Activated naive CD4-positive, alpha-beta T cell treated with anti-CD3 and anti-CD28 coated beads, Interleukin-2, amount 10 ng/mL, durations not matched to agents 5 hours and 36 hours (primary cell): ENCODE results near the gene TRMT61A. TPM values are rescaled to one million over a fixed set of nuclear protein-coding genes. Genes with fewer than 3 reads are reported as not detected.

ENCODE experiments used
- total RNA-seq, 2 experiments: library from RNA; stranded (reverse); gene quantifications; one replicate each; pipeline ENCODE4 v1.2.3, GENCODE V29; 2021

TRMT61A gene
- total RNA-seq, result 1 to 10 TPM; 7.4 TPM

GRCh38 chr14:103528587-103529382, at the start of gene TRMT61A:
Gene TRMT61A (plus strand): TSS chr14:103529196. CDS start chr14:103529979, 783 bp downstream.

GRCh38 chr14:103522649-103523574, 6.1 kb upstream of the TRMT61A start, which contains the start of gene CKB:
Gene CKB (minus strand): TSS chr14:103522830. CDS start chr14:103522493, 337 bp downstream.

GRCh38 chr14:103562429-103563225, 33.6 kb downstream of the TRMT61A start, which contains the start of the genes BAG5 and COA8:
Gene BAG5 (minus strand): TSS chr14:103562657. CDS start chr14:103561164, 1,493 bp downstream.
Gene COA8 (plus strand): TSS chr14:103562960. CDS start chr14:103563002, 42 bp downstream.

Other genes starting within 250 kb of the TRMT61A start
- 100 to 1,000 TPM; 188 to 196 TPM for gene EIF5, start 195.0 kb upstream of the TRMT61A start, total RNA-seq
- 10 to 100 TPM; 76.0 to 81.2 TPM for gene MARK3, start 143.8 kb upstream of the TRMT61A start, total RNA-seq
- 1 to 10 TPM; 4.4 to 4.5 TPM for gene CKB, start 6.4 kb upstream of the TRMT61A start, total RNA-seq
- gene BAG5, start 33.5 kb downstream of the TRMT61A start, total RNA-seq, result 10 to 100 TPM; 30.5 to 31.4 TPM
- gene COA8, start 33.8 kb downstream of the TRMT61A start, total RNA-seq, result 10 to 100 TPM; 25.2 to 27.3 TPM
- 100 to 1,000 TPM; 140 to 141 TPM for gene KLC1, start 100.0 kb downstream of the TRMT61A start, total RNA-seq
- gene XRCC3, start 186.3 kb downstream of the TRMT61A start, total RNA-seq, result 10 to 100 TPM; 26.0 to 28.3 TPM
- gene ZFYVE21, start 186.6 kb downstream of the TRMT61A start, total RNA-seq, result 10 to 100 TPM; 18.9 to 19.3 TPM